ENCODE measurements around the gene PRDM16. TPM values are rescaled to one million over a fixed set of nuclear protein-coding genes. Genes with fewer than 3 reads are reported as not detected.

Gene PRDM16
- total and polyA plus RNA-seq, 4 donors: 0.05 to 0.67 (median 0.19) TPM

- TF ChIP-seq ZBTB33 (IDR thresholded peaks at IDR 0.05): no peak
- TF ChIP-seq REST (IDR thresholded peaks at IDR 0.05): no peak
- no peak for TF ChIP-seq RXRA (IDR thresholded peaks at IDR 0.05)
- TF ChIP-seq YY1 (IDR thresholded peaks at IDR 0.05): no peak
- no peak for TF ChIP-seq HNF4G (IDR thresholded peaks at IDR 0.05)
- TF ChIP-seq MAX (IDR thresholded peaks at IDR 0.05): no peak
- TF ChIP-seq EGR1 (IDR thresholded peaks at IDR 0.05; ENCODE audit: low read depth in 2 of 2): no peak
- no peak for TF ChIP-seq CTCF (IDR thresholded peaks at IDR 0.05; ENCODE audit: low read depth, low read length, missing input control)
- no peak for TF ChIP-seq TAF1 (conservative IDR thresholded peaks at IDR 0.05)
- no peak for TF ChIP-seq ATF3 (IDR thresholded peaks at IDR 0.05)
- TF ChIP-seq FOXA2 (IDR thresholded peaks at IDR 0.05): no peak
- TF ChIP-seq FOXA1 (IDR thresholded peaks at IDR 0.05): no peak
- no peak for TF ChIP-seq RAD21 (IDR thresholded peaks at IDR 0.05)
- no peak for TF ChIP-seq SP1 (IDR thresholded peaks at IDR 0.05)
- no peak for TF ChIP-seq GABPA (IDR thresholded peaks at IDR 0.05 in 1 of 2, conservative IDR thresholded peaks at IDR 0.05 in 1 of 2)
- no peak for TF ChIP-seq JUND (IDR thresholded peaks at IDR 0.05)
- no peak for TF ChIP-seq NR2F2 (IDR thresholded peaks at IDR 0.05)
- TF ChIP-seq HNF4A (conservative IDR thresholded peaks at IDR 0.05): no peak
- no peak for DNase-seq (ENCODE audit: low spot score)
- H3K27ac ChIP-seq (ENCODE audit: low read depth in 1 of 2, low read length in 2 of 2): no peak overlapping the region
- H3K4me1 ChIP-seq (ENCODE audit: control insufficient read depth in 4 of 4, insufficient read depth in 4 of 4, low read length in 3 of 4): no peaks in the 10 kb centered on the region
- WGBS: 75% methylated on average over 21 of the region's 21 CpGs
- H3K9ac ChIP-seq (ENCODE audit: low read depth in 1 of 2, low read length in 2 of 2): no peak overlapping the region
- H3K36me3 ChIP-seq (ENCODE audit: control insufficient read depth in 4 of 4, insufficient read depth in 3 of 4, low read depth in 1 of 4, low read length in 3 of 4): no peaks in the 10 kb centered on the region
- H3K4me3 ChIP-seq (ENCODE audit: low read depth in 1 of 3, low read length in 3 of 3): no peak overlapping the region
- no peaks in the 10 kb centered on the region for H3K9me3 ChIP-seq (ENCODE audit: control insufficient read depth in 4 of 4, low read length in 3 of 4)
- no peaks in the 10 kb centered on the region for H3K27me3 ChIP-seq (ENCODE audit: control insufficient read depth in 4 of 4, insufficient read depth in 4 of 4, low read length in 3 of 4)
Measured at GRCh38 chr1:3141836-3142235, 72.8 kb downstream of the PRDM16 start.
